ENCODE measurements around the gene KREMEN2. TPM values are rescaled to one million over a fixed set of nuclear protein-coding genes. Genes with fewer than 3 reads are reported as not detected.

The KREMEN2 gene
- total RNA-seq, 2 donors from 2014 or later, result 5.0 to 8.4 TPM

GRCh38 chr16:2980227-2981176, 16.4 kb downstream of the KREMEN2 start, which contains the start of gene PKMYT1:
Gene PKMYT1 (minus strand): TSS chr16:2980446. CDS start chr16:2979657, 789 bp downstream.
- Mint-ChIP-seq H3K9me3 (no peaks in the 10 kb centered on the region), H3K27me3 (ENCODE audit: insufficient read depth) (no peaks in the 10 kb centered on the region), H3K36me3 (ENCODE audit: low read depth) (peaks cover 6% of the 10 kb centered on the region), H3K4me1 (peaks cover 25% of the 10 kb centered on the region), H3K4me3 (peak within 1 kb of the TSS; percentile 77), H3K27ac (peak within 1 kb of the TSS; percentile 93)
- Histone ChIP-seq H3K27ac (ENCODE audit: low read depth, low read length) (peak within 1 kb of the TSS; percentile 29), H3K4me1 (ENCODE audit: control insufficient read depth, insufficient read depth, low read length) (peaks cover 3% of the 10 kb centered on the region), H3K9me3 (ENCODE audit: control insufficient read depth, low read length) (no peaks in the 10 kb centered on the region), H3K4me3 (ENCODE audit: low read length) (peak within 1 kb of the TSS; percentile 85), H3K27me3 (ENCODE audit: control insufficient read depth, insufficient read depth, low read length, poor library complexity, severe bottlenecking) (no peaks in the 10 kb centered on the region), H3K9ac (ENCODE audit: extremely low read depth, low read length, poor library complexity, severe bottlenecking) (peak within 1 kb of the TSS; percentile 67), H3K36me3 (ENCODE audit: control insufficient read depth, insufficient read depth, low read length) (peaks cover 24% of the 10 kb centered on the region)
- no peak for TF ChIP-seq CTCF (conservative IDR thresholded peaks at IDR 0.05)
- WGBS, 2 experiments (ENCODE audit: insufficient coverage in 1 of 2, insufficient read length in 1 of 2), result 4 to 11% methylated on average over 45 to 91 of the region's 91 CpGs
- DNase-seq, result peak; percentile 95

GRCh38 chr16:2981177-2981898, 17.3 kb downstream of the KREMEN2 start:
- peak; percentile 87 for DNase-seq
- peaks cover 3% of the 10 kb centered on the region for H3K4me1 ChIP-seq (ENCODE audit: control insufficient read depth, insufficient read depth, low read length)
- peak overlapping the region; percentile 30 for H3K27ac ChIP-seq (ENCODE audit: low read depth, low read length)
- TF ChIP-seq CTCF (conservative IDR thresholded peaks at IDR 0.05), result no peak
- no peaks in the 10 kb centered on the region for H3K27me3 ChIP-seq (ENCODE audit: control insufficient read depth, insufficient read depth, low read length, poor library complexity, severe bottlenecking)
- H3K9ac ChIP-seq (ENCODE audit: extremely low read depth, low read length, poor library complexity, severe bottlenecking), result peak overlapping the region; percentile 67
- peak overlapping the region; percentile 77 for H3K4me3 Mint-ChIP-seq
- peak overlapping the region; percentile 85 for H3K4me3 ChIP-seq (ENCODE audit: low read length)
- H3K9me3 Mint-ChIP-seq, result no peaks in the 10 kb centered on the region
- peaks cover 15% of the 10 kb centered on the region for H3K36me3 ChIP-seq (ENCODE audit: control insufficient read depth, insufficient read depth, low read length)
- H3K4me1 Mint-ChIP-seq, result peaks cover 25% of the 10 kb centered on the region
- H3K9me3 ChIP-seq (ENCODE audit: control insufficient read depth, low read length), result no peaks in the 10 kb centered on the region
- no peaks in the 10 kb centered on the region for H3K27me3 Mint-ChIP-seq (ENCODE audit: insufficient read depth)
- H3K27ac Mint-ChIP-seq, result peak overlapping the region; percentile 93
- WGBS, 2 experiments (ENCODE audit: insufficient coverage in 1 of 2, insufficient read length in 1 of 2), result 14 to 22% methylated on average over 25 to 33 of the region's 33 CpGs
- H3K36me3 Mint-ChIP-seq (ENCODE audit: low read depth), result peaks cover 6% of the 10 kb centered on the region

- no peaks in the 10 kb centered on the region for H3K27me3 ChIP-seq (ENCODE audit: control insufficient read depth, insufficient read depth, low read length, poor library complexity, severe bottlenecking)
- Mint-ChIP-seq H3K27ac (peak overlapping the region; percentile 93), H3K4me1 (peaks cover 25% of the 10 kb centered on the region), H3K36me3 (ENCODE audit: low read depth) (peaks cover 6% of the 10 kb centered on the region), H3K9me3 (no peaks in the 10 kb centered on the region), H3K4me3 (peak overlapping the region; percentile 77), H3K27me3 (ENCODE audit: insufficient read depth) (no peaks in the 10 kb centered on the region)
- peak overlapping the region; percentile 30 for H3K27ac ChIP-seq (ENCODE audit: low read depth, low read length)
- peak; percentile 78 for DNase-seq
- TF ChIP-seq CTCF (conservative IDR thresholded peaks at IDR 0.05), result no peak
- WGBS, 2 experiments (ENCODE audit: insufficient coverage in 1 of 2, insufficient read length in 1 of 2), result 12 to 42% methylated on average over 3 to 4 of the region's 4 CpGs
- H3K36me3 ChIP-seq (ENCODE audit: control insufficient read depth, insufficient read depth, low read length), result peaks cover 12% of the 10 kb centered on the region
- H3K4me1 ChIP-seq (ENCODE audit: control insufficient read depth, insufficient read depth, low read length), result peaks cover 3% of the 10 kb centered on the region
- no peaks in the 10 kb centered on the region for H3K9me3 ChIP-seq (ENCODE audit: control insufficient read depth, low read length)
- H3K4me3 ChIP-seq (ENCODE audit: low read length), result peak overlapping the region; percentile 85
- peak overlapping the region; percentile 49 for H3K9ac ChIP-seq (ENCODE audit: extremely low read depth, low read length, poor library complexity, severe bottlenecking)
Measured at GRCh38 chr16:2981899-2982250, 17.8 kb downstream of the KREMEN2 start.
